Activated effector memory CD4-positive, alpha-beta T cell treated with anti-CD3 and anti-CD28 coated beads, Interleukin-2, amount 50 U/mL, for 16 hours (primary cell): ENCODE data around the gene LZTS2.
"Not testable (repeated sequence)": the region's sequence is repeated elsewhere in the genome, so short reads cannot be mapped to it uniquely, and the experiment has no call there.

Experiments
- DNase-seq: peaks from one replicate; pipeline ENCODE4 v3.0.0-alpha.2; 2020

LZTS2 gene

DNA sequence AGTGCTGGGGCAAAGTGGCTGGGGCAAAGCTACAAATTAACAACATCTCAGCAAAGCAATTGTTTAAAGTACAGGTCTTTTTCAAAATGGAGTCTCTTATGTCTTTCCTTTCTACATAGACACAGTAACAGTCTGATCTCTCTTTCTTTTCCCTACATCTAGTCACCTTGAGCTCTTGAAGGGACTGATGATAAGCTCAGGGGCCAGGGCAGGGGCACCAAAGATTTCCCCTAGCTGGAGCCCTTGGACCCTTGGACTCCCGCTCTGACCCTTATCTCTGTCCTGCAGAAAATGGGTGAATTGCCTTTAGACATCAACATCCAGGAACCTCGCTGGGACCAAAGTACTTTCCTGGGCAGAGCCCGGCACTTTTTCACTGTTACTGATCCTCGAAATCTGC, 34.8 kb downstream of the LZTS2 start:
- DNase-seq, result not testable (repeated sequence)

DNA sequence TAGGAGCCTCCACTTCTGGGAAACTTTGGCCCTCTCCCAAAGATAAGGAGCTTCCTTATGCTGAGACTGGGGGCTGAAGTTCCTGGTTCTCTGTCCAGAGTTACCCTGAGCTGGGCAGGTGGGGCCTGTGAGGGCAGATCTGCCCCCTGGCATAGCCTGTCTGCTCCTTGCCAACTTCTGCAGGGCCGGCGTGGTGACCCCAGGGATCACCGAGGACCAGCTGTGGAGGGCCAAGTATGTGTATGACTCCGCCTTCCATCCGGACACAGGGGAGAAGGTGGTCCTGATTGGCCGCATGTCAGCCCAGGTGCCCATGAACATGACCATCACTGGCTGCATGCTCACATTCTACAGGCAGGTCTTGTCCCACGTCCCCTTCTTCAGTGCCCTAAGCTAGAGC, 35.7 kb downstream of the LZTS2 start:
- DNase-seq, result no peak

DNA sequence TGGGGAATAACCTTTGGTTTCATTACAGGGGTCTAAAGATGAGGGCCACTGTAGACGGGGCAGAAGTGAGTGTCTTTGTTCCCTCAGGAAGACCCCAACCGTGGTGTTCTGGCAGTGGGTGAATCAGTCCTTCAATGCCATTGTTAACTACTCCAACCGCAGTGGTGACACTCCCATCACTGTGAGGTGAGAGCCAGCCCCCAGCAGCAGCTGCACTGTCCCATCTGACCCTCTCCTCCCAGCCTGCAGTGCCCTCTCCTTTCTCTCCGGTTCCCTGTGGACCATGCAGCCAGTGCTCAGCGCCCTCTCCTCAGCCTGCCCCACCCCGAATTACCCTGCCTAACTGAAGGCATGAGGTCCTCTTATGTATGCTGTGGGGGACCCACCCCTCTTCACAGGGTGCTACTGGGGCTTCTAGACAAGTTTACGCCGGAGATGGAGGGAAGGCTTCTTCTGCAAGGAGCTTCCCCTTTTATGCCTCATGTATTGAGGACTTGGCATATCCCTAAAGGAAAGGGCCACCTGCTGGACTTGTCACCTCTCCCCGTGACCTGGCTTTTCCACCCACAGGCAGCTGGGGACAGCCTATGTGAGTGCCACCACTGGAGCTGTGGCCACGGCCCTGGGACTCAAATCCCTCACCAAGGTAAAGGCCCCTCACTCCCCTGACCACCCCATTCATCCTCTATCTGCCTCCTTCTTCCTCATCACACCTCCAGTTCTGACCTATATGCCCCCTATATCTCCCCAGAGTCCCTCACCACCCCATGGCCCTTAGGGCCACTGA, 36.5 kb downstream of the LZTS2 start:
- DNase-seq, result no peak

- DNase-seq, result no peak
Observed at GRCh38 chr10:101036726-101037125, 37.1 kb downstream of the LZTS2 start.

- DNase-seq, result no peak
Observed at GRCh38 chr10:101038484-101038883, 38.9 kb downstream of the LZTS2 start.

DNA sequence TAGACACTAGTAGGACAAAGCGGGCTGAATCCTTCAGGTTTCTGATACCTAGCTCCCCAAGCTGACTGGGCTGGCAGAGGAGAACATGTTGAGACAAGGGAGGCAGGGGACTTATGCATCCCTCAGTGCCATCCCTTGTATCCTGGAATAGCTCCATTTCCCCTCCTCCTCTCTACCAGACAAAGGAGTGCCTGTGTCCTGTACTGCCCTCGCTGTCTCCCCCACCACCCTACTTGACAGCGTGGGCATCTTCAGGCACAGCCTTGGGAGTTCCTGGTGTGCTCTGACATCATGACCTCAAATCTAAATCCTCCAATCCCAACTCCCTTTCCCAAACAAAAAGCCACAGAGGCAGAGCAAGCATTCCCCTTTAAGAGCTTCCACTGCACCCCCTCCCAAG, 40.5 kb downstream of the LZTS2 start:
- no peak for DNase-seq

GRCh38 chr10:101040851-101041250, 41.2 kb downstream of the LZTS2 start:
- no peak for DNase-seq

DNA sequence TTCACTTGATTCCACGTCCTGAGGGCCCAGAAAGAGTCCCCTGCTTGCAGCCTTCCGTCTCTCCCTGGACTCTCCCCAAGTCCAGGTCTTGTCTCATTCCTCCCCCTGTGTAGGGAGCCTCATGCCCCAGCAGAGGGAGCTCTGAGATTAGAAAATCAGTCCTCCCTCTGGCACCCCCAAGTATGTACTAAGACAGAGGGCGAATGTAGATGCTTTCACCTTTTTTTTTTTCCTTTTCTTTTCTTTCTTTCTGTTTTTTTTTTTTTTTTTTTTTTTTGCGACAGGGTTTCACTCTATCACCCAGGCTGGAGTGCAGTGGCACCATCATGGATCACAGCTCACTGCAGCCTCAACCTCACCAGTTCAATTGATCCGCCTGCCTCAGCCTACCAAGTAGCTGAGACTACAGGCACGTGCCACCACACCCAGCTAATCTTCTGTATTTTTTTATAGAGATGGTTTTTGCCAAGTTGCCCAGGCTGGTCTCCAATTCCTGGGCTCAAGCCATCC, 41.7 kb downstream of the LZTS2 start:
- DNase-seq, result peak; percentile 89

- no peak for DNase-seq
Observed at GRCh38 chr10:101042118-101042517, 42.5 kb downstream of the LZTS2 start.

DNA sequence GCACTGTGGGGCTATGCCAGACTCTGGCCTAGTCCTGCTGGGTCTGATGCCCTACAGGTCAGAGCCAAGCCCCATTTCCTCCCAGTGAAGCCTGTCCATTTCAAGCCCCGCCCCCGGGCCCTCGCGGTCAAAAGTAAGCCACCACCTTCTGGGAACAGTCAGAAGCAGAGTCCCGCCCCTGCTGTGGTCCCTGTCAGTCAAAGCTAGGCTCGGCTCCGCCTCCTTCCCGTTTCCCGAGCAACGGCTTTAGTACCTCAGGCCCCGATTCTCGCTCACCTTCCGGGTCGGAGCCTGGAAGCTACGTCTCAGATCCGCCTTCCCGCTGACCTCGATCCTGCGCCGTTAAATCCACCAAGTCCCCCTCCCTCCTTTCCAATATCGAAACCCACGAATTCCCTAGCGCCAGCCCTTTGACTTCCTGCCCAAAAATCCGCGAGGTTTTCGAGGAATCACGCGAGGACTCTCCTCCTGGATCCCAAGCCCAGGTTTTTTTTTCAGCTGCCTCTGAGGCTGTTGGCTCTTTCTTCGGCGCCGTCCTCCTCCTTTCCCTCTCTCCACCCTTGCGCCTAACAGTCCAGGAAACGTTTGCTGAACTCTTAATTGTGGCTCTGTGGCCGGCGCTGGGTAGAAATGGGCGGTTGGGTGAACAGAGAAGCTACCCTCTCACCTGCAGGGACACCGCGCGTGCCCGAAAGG, 43.2 kb downstream of the LZTS2 start:
- DNase-seq, result peak; percentile 95

DNA sequence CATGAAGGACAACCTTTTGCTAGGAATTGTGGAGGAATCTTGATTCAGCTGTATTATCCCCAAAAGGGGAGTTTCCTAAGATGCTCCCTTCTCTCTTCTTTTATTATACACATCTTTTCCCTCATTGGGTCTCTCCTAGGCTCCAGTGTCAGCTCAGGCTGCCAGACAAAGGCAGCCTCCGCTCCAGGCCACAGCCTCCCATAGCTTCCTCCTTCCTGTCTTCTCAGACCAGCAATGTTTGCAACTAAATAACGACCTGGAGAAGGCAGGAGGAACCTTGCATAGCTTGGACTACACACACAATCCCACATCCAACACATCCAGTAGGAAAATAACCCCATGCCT, 43.7 kb downstream of the LZTS2 start:
- no peak for DNase-seq

DNA sequence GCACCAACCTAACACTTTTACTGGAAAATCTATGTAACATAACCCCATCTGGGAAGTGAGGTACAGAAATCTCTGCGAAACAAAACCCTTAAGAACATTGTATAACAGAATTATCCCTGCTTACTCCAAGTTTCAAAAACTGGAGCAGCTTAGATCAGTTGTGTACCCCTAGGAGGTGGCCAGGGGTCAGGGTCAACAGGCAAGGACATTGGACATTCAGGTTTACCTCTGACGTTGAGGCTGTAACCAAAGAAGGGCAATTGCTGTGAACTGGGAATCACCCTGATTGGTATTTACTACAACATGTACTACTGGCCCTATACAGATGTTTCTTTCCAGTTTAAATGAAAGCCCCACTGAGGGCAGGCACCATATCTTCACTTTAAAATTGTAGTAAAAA, 44.5 kb downstream of the LZTS2 start:
- no peak for DNase-seq

DNA sequence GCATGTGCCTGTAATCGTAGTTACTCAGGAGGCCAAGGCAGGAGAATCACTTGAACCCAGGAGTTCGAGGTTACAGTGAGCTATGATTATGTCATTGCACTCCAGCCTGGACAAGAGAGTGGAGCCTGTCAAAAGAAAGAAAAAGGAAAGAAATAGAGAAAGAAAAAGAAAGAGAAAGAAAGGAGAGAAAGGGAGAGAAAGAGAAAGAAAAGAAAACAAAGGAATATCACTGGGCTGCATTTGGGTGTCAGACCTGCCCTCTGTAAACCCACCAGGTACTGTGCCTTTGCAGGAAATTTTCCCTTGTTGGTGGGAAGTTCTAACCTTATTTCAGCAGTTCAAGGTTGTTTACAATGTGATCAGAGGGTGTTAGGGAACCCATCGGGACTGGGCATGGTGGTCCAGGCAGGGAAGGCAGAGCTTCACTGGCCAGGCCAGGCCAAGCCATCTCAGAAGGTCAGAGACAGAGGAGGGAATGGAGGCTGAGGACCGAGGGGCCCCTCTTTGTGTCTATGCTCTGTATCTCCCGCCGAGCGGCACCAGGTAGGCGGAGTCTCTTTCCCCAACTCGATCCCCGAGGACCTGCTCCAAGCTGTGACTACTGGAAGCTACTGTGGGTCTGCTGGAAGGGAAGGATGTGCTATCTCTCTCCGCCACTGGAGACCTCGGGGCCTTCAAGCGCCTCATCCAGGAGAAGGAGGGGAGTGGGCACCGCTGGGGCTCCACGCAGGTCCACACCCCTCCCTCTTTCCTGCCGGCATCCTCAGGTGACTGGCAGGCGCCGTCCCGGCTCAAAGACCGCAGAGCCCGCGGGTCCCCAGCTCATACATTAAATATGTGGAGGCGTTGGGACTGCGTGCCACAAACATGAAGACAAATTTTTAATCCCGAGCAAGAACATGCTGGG, 47.0 kb downstream of the LZTS2 start:
- DNase-seq, result no peak

DNA sequence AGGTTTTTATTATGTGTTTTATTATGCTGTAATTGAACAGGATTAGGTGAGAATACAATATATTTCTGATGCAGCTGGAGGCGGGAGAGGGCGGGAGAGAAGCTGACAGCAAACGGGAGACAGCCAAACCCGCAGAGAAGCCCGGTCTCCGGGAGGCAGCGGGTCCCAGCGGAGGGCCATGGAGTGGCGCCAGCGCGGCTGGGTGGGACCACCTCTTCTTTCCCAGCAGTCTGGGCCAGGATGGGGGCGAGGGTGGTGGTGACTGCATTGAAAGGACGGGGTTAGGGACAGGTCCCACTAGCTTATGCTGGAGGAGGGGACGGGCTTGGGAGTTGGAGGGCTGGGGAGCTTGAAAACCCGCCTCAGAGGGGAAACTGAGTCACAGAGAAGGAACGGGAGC, 47.7 kb downstream of the LZTS2 start:
- no peak for DNase-seq

DNA sequence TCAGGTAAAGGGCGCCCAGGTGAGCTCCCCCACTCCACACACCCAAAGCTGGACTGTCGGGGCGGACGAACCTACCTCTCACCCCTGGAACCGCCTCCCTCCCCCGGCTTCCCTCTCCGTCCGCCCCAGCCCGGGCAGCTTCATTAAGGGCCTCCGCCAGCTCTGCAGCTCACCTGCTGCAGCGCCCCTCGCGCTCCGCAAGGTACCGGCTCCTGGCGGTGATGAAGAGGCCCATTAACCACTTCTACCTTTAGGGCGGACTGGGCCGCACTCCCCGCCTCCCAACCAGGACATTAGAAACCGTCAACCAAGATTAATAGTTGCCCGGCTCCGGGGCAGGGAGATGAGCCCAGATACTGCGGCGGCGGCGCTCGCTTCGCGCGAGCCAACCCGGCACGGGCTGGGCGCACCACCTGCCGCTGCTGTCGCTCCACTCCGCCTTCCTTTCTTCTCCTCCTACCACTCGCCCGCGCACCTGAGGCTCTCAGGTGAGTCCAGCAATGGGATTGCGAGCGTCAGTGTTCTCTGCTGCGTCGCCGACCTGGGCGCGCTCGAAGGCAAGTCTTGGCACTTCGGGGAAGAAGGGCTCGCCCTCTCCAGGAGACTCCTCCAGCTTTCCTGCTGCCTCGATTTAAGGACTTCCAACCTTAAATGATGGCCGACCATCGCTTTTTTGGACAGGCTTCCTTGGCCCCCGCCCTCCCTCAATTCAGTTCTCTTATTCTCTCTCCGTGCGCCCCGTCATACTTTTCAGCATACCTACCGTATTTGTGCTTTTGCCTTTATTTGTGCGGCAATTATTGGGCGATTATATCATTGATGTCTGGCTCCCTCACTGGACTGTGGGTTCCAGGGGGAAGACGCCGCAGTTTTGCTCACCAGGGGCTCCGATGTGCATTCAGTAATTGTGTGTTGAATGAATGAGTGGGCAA, 48.6 kb downstream of the LZTS2 start:
- DNase-seq, result no peak

DNA sequence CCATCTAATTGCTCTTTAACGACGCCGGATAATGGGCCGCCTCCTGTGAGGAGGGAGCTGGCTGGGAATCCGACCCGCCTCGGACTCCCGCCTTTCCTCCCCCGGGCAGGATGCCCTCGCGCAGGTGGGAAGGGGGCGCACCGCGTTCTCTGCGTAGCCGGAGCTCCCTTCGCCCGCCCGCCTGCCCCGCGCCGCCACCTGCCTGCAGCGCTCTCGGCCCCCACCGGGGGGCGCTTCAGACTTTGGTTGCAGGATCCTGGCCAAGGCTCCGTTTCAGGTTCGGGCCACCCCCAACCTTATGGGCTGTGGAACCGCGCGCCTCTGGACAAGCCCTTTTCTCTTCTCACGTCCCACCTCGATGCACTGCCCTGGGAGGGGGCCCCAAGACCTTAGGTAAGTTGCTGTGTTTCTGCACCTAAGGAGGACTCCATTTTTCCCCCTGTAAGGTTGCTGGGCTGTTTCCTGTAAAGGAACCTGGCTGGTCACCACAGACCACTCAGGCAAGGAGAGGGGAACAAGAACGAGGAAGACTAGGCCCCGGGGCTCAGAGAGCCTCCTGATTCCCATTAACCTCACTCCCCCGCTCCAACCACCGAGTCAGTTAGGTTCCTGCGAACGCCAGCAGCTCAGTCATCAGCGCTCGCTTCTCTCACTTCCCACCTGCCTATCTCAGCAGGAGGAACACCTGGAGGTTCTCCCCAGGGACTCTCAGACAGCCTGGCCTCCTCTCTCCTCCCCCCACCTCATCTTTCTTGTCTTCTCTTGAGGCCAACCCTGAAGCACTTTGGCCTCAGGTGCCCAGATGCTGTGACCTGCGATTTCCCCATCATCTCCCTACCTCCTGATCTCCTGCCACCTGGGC, 50.8 kb downstream of the LZTS2 start:
- DNase-seq, result peak; percentile 93

DNA sequence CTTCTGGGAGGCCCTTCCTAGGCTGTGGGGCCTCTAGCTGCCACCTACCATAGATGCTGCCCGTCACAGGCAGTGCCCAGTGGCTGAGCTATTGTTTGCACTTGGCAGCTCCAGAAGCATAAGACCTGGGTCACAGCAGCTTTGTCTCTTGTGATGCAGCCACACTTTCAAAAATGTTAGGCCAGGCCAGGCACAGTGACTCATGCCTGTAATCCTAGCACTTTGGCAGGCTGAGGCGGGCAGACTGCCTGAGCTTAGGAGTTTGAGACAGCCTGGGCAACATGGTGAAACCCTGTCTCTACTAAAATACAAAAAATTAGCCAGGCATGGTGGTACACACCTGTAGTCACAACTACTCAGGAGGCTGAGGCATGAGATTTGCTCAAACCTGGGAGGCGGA, 52.7 kb downstream of the LZTS2 start:
- DNase-seq, result no peak

GRCh38 chr10:101053516-101053915, 53.9 kb downstream of the LZTS2 start:
- no peak for DNase-seq

GRCh38 chr10:101054351-101054750, 54.7 kb downstream of the LZTS2 start:
- no peak for DNase-seq

GRCh38 chr10:101054876-101055275, 55.3 kb downstream of the LZTS2 start:
- no peak for DNase-seq

DNA sequence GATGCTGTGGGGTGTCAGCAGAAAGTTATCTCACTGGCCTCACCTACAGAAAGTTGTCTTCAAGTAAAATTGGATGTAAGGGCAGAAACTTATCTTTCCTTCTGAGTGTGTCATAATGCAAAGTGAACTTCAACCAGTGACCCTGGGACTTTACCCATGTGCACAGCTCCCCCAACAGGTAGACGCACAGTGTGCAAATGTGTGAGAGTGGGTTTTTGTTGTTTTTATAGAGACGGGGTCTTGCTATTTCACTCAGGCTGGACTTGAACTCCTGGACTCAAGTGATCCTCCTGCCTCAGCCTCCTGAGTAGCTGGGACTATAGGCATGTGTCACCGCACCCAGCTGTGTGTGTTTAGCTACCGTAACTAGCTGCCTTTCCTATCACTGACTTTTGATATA, 55.8 kb downstream of the LZTS2 start:
- no peak for DNase-seq
